Left lung (tissue), 10 donors: ENCODE results near the gene AGMO. TPM values are rescaled to one million over a fixed set of nuclear protein-coding genes. Genes with fewer than 3 reads are reported as not detected.

ENCODE experiments used
- ATAC-seq: fragments of 200-7000 bp; cut with Tn5 transposase; one replicate; pipeline ENCODE4 v1.9.1; 2020; ENCODE audit warnings: moderate library complexity
- DNase-seq, 4 donors: peaks; one replicate each; pipeline ENCODE4 v3.0.0-alpha.2; 2013 to 2020
- H3K27ac ChIP-seq, 2 donors: fragments of 200-600 bp; sonication (generic) in 1 of 2; one replicate each; pipeline versions ENCODE4 v1.5.0 to v1.8.0; 2020 to 2021
- H3K27me3 ChIP-seq, 2 donors: fragments of 200-600 bp; sonication (generic) in 1 of 2; one replicate each; pipeline versions ENCODE4 v1.5.0 to v1.8.0; 2020 to 2021
- H3K36me3 ChIP-seq, 2 donors: fragments of 200-600 bp; sonication (generic) in 1 of 2; one replicate each; pipeline versions ENCODE4 v1.5.0 to v1.8.0; 2020 to 2021
- H3K4me1 ChIP-seq, 2 donors: fragments of 200-600 bp; one replicate each; pipeline ENCODE4 v1.8.0; 2021
- H3K4me3 ChIP-seq, 2 donors: fragments of 200-600 bp; sonication (generic) in 1 of 2; one replicate each; pipeline versions ENCODE4 v1.5.0 to v1.8.0; 2020 to 2021; ENCODE audit warnings: mild to moderate bottlenecking in 1 of 2
- H3K9me3 ChIP-seq, 2 donors: fragments of 200-600 bp; sonication (generic) in 1 of 2; one replicate each; pipeline versions ENCODE4 v1.5.0 to v1.8.0; 2020 to 2021
- intact Hi-C, 2 donors: fragments of 100-400 bp; cut with DNase I; formaldehyde crosslinking; loops; one replicate each; pipeline versions ENCODE4 v1.11.2 to v1.14.2; 2022
- polyA plus RNA-seq, 6 donors: library from polyadenylated mRNA; unstranded; fragments of 120-200 nt; gene quantifications; one replicate each; pipeline ENCODE4 v1.2.1, GENCODE V29; 2013; ENCODE audit not compliant: insufficient read length in 6 of 6
- total RNA-seq, 2 donors: library from RNA; stranded (reverse); fragmentation: NEBNext Ultra II Directional; extraction: Animal tissue kit (Norgen Biotek cat#: 25700); gene quantifications; one replicate each; pipeline ENCODE4 v1.2.1, GENCODE V29; 2021
- TF ChIP-seq, protein P1 (sequence below), 2 donors: fragments of 200-600 bp; sonication (generic) in 1 of 2; IDR thresholded peaks; one replicate each; pipeline versions ENCODE4 v1.5.0 to v1.8.0; 2021; ENCODE audit warnings: antibody characterized with exemption in 2 of 2
- donor health status: DM: no; HTN: yes; CAD: no.
- donor health status: DM: no; HTN: no; CAD: no.

The AGMO gene
- total and polyA plus RNA-seq, 8 donors = 0.32 to 0.85 (median 0.42) TPM

DNA sequence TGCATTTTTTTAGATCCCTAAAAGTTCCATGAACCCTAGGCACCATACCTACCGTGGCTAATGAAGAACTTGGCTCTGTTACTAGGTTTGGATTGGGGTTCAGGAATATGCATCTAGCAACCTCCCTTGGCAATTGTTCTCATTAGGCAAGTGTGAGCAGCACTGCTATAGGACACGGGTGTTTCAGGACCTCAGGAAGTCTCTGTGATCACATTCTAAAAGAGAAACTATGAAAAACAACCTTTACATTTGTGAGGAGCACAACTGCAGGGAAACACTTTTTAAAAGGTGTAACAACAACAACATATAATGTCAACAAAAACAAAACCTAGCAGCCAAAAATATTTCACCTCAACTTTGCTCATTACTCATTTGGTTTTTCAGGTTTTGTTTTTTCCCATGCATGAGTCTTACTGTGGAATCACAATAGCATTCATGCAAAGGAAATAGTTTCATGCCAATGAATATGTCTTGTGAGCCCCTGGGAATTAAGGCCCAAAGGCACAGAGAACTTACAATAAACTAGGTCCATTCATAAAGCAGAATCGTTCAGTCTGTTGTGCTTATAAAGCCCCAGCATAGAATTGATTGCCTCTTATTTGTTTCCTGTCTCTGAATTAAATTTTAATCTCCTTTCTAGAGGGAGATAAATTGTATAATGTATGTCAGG is 403.5 kb downstream of the AGMO start:
- no peak for ATAC-seq
- Histone ChIP-seq H3K36me3 (no peaks in the 10 kb centered on the region), H3K27me3 (no peaks in the 10 kb centered on the region), H3K4me3 (no peak overlapping the region), H3K4me1 (no peaks in the 10 kb centered on the region), H3K27ac (no peak overlapping the region), H3K9me3 (no peaks in the 10 kb centered on the region)
- DNase-seq = no peak
- intact Hi-C loops = no loop called here
- TF ChIP-seq, protein P1, sequence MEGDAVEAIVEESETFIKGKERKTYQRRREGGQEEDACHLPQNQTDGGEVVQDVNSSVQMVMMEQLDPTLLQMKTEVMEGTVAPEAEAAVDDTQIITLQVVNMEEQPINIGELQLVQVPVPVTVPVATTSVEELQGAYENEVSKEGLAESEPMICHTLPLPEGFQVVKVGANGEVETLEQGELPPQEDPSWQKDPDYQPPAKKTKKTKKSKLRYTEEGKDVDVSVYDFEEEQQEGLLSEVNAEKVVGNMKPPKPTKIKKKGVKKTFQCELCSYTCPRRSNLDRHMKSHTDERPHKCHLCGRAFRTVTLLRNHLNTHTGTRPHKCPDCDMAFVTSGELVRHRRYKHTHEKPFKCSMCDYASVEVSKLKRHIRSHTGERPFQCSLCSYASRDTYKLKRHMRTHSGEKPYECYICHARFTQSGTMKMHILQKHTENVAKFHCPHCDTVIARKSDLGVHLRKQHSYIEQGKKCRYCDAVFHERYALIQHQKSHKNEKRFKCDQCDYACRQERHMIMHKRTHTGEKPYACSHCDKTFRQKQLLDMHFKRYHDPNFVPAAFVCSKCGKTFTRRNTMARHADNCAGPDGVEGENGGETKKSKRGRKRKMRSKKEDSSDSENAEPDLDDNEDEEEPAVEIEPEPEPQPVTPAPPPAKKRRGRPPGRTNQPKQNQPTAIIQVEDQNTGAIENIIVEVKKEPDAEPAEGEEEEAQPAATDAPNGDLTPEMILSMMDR (IDR thresholded peaks at IDR 0.05) = no peak

Other genes with a start within 250 kb of the AGMO start
- 10 to 100 TPM; 25.2 to 38.7 TPM for gene MEOX2, start 124.7 kb upstream of the AGMO start, total RNA-seq
- 100 to 1,000 TPM; 151 to 224 (median 196) TPM for gene MEOX2, start 124.7 kb upstream of the AGMO start, polyA plus RNA-seq